Peyer's patch (tissue), 4 donors: ENCODE measurements around the gene AKAP6.

Experiments
- POLR2A ChIP-seq, 2 donors: fragments of 450-650 bp; IDR thresholded peaks; one replicate each; pipeline ENCODE4 v1.5.1; 2017; ENCODE audit warnings: antibody characterized with exemption in 2 of 2, mild to moderate bottlenecking in 2 of 2, moderate library complexity in 2 of 2
- TF ChIP-seq, protein P1 (sequence below), 6 experiments: fragments of 450-650 bp in 4 of 6; fragments of 200-600 bp in 2 of 6; sonication (generic) in 1 of 6; IDR thresholded peaks; one replicate each; pipeline ENCODE4 v1.5.1; 2017 to 2019; ENCODE audit warnings: antibody characterized with exemption in 6 of 6, mild to moderate bottlenecking in 3 of 6, moderate library complexity in 1 of 6

DNA sequence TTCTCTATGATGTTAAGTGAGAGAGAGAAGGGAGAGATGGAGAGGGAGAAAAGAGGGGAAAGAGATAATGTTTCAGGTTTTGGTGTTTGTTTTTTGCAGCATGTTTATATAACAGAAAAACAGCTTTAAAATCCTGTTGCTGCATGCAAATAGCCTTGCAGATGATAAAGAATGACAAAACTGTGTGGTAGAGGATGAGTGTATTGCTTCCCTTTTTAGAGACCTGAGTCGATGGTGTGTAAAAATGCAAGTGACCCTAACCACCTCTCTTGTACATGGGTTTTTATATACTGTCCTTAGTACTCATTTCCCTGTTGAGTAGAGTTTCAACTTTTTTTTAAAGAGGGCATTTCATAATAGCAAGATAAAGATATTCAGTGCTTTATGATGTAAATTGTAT, 249.1 kb downstream of the AKAP6 start:
- TF ChIP-seq, protein P1, sequence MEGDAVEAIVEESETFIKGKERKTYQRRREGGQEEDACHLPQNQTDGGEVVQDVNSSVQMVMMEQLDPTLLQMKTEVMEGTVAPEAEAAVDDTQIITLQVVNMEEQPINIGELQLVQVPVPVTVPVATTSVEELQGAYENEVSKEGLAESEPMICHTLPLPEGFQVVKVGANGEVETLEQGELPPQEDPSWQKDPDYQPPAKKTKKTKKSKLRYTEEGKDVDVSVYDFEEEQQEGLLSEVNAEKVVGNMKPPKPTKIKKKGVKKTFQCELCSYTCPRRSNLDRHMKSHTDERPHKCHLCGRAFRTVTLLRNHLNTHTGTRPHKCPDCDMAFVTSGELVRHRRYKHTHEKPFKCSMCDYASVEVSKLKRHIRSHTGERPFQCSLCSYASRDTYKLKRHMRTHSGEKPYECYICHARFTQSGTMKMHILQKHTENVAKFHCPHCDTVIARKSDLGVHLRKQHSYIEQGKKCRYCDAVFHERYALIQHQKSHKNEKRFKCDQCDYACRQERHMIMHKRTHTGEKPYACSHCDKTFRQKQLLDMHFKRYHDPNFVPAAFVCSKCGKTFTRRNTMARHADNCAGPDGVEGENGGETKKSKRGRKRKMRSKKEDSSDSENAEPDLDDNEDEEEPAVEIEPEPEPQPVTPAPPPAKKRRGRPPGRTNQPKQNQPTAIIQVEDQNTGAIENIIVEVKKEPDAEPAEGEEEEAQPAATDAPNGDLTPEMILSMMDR (IDR thresholded peaks at IDR 0.05) = no peak
- TF ChIP-seq POLR2A (IDR thresholded peaks at IDR 0.05) = no peak
